GM19238 (cell line): ENCODE results near the gene B3GNT8.
"Not testable (repeated sequence)": the region's sequence is repeated elsewhere in the genome, so short reads cannot be mapped to it uniquely, and the experiment has no call there.

Experiments
- DNase-seq: peaks from one replicate; pipeline ENCODE4 v3.0.0; 2011; ENCODE audit warnings: low spot score; ENCODE audit not compliant: insufficient read length

Gene B3GNT8

DNA sequence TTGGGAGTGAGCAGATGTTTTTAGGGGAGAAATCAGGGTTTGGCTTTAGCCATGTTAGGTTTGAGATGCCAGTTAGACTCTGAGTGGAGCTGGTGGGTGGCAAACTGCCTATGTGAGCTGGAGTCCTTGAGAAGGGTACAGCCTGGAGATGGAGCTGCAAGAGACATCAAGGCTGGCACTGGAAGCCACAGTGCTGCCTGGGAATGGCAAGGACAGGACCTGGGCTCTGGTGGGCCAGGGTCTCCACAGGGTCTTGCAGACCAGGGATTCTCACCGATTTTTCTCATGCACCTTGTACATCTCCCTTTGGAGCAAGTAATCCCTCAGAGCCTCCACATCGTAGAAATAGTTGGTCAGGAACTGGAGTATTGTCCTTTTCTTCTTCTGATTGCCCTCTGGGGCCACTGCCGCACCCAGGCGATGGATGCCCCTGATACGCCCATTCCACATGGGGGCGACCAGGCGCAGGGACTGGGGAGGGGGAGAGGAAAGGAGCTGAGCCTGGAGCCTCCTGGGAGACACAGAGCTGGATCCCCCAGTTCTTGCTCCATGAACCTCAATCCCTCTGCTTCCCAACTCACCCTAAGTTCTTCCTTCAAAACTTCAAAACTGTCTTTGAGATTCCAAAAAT is 10.9 kb upstream of the B3GNT8 start:
- no peak for DNase-seq

DNA sequence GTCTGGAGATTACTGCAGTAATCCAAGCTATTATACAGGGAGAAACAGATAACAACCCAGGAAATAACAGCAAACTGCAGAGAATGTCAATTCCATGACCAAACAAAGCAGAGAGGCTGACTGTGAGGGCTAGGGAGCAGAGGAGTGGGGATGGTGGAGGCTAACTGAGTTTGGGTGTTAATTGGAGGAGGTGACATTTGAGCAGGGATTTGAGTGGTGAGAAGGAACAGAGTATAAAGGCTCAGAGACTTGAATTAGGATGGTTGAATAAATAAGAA is 9.4 kb upstream of the B3GNT8 start:
- no peak for DNase-seq

DNA sequence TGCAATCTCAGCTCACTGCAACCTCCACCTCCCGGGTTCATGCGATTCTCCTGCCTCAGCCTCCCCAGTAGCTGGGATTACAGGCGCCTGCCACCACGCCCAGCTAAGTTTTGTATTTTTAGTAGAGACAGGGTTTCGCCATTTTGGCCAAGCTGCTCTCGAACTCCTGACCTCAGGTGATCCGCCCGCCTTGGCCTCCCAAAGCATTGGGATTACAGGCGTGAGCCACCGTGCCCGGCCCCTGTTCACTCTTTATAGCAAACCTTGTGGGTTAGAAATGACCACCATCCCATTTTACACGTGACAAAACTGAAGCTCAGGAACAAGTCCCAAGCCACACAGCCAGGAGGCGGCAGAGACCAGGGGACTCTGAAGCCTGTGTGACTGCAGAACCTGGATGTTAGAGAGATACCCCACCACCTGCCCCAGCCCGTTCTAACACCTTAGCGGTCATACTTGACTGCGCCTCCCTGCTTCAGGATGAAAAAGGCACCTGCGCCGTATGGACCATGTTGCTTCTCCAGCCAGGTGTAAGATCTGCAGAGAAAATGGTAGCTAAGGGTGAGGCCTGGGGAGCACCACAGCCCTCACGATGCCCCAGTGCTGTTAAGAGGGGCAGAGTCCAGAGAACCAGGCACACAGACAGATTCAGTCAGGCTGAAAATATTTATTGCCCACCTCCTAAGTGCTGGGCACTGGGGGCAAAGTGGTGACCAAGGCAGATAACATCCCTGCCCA is 8.9 kb upstream of the B3GNT8 start:
- DNase-seq = no peak

DNA sequence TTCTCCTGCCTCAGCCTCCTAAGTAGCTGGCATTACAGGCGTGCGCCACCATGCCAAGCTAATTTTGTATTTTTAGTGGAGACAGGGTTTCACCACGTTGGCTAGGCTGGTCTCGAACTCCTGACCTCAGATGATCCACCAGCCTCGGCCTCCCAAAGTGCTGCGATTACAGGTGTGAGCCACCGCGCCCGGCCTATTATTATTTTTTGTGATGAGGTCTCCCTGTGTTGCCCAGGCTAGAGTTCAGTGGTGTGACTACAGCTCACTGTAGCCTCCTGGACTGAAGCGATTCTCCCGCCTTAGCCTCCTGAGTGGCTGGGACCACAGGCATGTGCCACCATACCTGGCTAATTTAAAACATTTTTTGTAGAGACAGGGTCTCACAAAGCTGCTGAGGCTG is 8.2 kb upstream of the B3GNT8 start:
- not testable (repeated sequence) for DNase-seq

DNA sequence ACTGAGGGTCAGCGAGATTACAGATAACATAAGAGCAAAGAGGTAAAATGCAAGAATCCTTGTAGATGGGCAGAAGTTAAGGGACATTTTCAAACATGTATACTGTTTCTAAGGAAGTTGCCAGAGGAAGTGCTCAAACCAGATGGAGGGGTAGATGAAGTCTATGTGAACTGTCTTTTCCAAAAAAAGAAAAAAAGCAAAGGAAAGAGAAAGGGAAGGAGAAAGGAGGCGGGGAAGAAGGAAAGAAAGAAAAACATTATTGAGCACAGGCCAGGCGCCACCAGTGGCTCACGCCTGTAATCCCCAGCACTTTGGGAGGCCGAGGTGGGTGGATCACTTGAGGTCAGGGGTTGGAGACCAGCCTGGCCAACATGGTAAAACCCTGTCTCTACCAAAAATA is 7.3 kb upstream of the B3GNT8 start:
- no peak for DNase-seq

DNA sequence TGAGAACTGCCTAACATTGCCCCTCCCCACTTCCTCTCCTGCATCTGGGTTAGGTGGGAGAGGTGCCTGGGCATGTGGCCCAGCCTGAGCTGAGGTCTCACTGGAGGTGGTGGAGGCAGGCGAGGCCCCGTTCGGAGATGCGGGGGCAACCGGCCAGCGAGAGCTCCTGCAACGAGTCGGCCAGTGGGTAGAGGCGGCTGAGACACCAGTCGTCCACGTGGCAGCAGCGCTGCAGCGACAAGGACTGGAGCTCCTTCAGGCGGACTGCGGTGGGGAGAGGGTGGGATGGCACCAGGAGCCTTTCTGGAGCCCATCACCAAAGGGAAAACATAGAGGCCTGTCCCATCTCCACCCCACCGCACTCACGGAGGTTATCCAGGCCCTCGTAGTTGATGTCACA is 6.0 kb upstream of the B3GNT8 start:
- DNase-seq = no peak

DNA sequence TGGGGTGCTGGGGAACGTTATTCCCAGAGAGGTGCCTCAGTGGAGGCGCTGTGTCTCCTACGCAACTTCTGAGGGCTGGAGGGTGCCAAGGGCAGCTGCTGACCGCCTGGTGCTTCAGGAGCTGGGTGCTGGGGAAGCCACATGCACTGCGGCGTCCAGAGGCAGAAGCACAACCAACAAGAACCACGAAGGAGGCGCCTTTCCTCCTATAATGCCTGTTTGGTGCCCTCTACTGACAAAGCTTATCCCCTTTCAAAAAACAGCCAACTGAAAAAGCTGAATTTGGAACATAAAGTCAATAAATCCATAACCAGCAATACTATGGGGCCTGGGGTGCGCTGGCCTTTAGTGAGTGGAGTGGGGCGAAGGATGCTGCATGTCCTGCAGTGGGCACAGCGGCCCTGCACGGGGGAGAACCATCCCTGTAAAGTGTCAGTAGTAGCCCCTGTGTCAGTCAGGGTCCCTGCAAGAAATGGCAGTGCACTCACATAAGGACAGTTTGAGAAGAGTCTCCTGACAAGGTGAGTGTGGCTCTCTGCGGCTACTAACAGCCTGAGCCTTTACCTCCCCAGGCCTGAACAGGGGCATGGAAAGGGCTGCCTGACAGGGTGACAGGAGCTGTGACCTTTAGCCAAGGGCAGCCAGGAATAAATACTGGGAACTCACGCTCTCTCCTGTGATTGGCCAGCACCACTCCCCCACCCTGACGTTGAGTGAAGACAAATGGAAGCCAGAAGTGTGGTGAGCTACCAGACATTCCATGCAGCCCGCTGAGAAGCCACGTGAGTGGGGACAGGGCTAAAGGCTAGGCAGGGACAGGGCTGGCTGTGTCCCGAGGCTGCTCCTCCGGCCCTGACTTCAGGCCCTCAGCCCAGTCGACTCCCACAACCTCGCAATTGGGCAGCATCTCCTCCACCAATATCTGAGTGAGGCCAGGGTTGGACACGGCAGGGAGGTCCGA is 4.5 kb upstream of the B3GNT8 start:
- no peak for DNase-seq

DNA sequence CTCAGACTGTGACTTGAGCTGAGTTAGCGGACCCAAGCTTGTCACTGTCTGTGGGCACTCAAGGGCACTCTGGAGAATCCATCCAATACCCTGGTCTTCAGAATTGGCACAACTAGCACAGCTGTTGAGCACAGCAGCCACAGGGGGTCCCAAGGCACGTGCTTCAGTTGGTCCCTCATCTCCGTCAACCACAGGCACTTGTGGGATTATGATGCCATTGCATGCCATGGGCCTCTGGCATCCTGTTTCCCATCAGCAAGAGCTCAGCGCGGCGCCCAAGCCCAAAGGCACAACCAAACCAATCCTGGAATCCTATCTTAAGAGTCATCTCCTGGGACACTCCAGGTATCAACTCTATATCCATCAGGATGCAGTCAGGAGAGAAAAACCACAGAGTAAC is 3.7 kb upstream of the B3GNT8 start:
- DNase-seq = no peak

DNA sequence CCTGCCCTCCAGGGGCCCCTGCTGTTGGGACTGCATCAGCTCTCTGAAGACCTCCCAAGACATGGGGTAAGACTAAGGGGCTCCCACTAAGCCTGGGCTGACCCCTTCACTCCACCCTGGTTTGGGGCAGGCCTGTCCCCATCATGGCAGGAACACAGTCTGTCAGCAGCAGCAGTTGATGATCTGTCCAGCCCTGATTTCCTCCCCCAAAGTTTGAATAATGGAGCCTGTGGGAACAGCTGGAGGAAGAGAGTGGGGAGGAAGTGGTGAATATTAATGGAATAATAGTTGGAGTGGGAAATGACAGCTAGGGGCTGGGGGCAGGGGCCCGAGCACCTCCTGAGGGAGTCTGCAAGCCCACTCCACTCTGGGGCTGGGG is 1.3 kb upstream of the B3GNT8 start:
- DNase-seq = no peak

DNA sequence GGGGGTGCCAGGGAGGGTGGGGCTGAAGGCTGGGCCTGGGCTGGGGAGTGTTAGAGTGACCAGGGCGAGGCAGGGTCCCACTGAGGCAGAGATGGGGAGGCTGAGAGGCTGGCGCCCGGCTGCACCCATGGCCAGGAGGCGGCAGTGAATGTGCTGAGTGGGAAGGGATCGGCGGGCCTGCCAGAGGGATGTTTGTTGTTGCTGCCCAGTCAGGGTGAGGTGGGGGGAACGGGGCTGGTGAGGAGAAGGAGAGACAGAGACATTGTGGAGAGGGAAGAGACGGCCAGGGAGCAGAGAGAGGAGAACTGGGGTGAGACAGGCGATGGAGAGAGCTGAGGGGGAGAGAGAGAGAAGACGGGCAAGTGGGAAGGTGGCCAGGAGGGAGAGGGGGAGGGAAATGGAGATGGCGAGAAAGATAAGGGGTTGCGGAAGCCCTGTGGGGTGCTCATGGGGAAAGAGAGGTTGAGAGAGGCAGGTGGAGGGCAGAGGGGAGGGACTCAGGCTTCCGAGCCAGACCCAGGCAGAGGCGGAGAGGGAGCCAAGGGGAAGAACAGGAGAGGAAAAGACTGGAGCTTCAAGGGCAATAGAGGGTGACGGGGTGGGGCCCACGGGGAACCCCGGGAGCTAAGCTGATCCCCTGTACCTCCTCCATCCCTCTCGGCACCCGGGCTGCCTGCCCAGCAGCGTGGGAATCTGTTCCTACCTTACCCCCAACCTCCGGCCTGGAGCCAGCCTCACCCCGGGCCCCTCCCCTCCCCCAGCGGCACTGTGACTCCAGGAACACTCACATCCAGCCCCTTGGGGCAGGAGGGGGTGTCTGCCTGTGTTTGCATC is 690 bp upstream of the B3GNT8 start:
- no peak for DNase-seq

DNA sequence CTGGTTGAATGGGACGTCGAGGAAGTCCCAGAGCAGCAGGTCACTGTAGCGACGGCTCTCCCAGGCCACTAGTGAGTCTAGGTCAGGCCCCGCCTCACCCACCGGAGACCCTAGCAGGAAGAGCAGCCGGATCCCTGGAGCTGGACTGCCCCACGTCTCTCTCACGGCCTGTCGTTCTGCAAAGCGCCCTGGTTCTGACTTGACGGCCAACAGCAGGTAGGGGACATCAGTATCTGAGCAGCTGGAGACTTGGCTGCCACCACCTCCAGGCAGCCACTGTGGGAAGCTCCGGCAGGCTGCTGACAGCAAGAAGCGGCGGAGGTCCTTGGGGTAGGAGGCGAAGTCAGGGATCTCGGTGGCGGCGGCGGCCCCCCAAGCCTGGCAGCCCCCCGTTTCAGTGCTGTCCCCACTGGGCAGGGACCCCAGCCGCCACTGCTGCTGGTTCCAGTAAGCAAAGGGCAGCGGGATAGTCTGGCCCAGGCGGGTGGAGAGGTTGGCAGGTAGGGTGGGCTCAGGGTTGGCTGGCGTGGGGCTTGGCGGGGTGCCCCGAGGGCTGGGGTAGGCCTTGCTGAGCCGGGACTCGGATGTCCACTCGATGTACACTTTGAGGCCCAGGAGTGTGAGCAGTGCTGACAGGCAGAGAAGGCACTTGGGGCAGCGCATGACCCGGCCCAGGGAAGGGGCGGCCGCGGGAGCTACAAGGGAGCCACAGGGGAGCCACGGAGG is 895 bp downstream of the B3GNT8 start:
- DNase-seq = no peak

DNA sequence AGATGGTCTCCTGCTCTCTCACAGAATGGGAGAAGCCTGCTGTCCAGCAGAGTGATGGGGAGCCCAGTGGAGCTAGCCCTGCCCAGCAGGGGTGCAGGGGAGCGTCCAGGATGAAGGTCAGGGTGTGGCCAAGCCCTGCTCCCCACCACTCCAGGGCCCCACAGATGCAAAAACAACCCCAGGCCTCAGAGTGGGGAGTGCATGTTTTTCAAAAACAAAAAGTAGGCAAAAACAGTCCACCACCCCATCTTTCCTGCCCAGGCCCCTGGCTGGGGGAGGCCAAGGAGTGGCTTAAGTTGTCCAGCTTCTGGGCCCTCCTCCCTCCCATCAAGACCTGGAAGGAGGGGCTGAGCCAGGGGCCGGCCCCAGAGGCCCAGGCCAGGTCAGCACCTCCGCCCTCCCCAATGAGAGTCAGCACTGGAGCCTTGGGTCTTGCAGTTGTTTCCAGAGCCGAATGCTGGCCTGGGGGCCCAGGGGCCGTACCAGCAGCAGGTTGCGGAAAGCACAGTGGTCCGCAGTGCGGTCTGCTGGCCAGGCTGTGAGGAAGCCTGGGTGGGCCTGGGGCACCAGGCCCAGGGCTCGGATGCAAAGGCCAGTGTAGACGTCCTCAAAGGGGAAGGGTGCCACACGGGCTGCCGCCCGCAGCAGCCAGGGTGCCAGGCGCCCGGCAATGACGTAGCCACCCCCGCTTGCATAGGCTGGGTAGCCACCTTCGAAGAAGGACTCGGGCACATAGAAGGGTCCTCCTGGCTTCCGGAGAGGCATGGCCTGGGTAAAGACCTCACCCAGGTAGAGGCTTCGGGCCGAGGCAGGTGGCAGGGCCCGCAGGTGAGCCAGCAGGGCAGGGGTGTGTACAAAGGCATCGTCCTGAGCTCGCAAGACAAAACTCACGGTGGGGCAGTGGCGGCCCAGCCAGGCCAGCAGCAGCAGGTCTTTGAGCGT is 1.7 kb downstream of the B3GNT8 start:
- no peak for DNase-seq

DNA sequence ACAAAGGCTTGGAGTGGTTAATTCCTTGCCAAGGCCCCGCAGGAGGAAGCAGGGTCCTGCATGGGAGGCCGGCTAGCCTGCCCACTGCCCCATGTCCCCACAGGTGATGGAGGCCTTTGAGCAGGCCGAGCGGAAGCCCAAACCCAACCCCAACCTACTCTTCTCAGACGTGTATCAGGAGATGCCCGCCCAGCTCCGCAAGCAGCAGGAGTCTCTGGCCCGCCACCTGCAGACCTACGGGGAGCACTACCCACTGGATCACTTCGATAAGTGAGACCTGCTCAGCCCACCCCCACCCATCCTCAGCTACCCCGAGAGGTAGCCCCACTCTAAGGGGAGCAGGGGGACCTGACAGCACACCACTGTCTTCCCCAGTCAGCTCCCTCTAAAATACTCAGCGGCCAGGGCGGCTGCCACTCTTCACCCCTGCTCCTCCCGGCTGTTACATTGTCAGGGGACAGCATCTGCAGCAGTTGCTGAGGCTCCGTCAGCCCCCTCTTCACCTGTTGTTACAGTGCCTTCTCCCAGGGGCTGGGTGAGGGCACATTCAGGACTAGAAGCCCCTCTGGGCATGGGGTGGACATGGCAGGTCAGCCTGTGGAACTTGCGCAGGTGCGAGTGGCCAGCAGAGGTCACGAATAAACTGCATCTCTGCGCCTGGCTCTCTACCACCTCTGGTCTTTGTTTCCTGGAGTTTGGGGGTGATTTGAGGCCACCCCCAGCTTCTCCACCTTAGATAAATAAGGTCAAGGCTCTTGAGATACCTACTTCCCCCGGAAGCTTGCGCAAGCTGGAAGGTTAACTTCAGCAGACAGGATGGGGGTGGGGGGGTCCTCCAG is 2.6 kb downstream of the B3GNT8 start:
- DNase-seq = no peak

DNA sequence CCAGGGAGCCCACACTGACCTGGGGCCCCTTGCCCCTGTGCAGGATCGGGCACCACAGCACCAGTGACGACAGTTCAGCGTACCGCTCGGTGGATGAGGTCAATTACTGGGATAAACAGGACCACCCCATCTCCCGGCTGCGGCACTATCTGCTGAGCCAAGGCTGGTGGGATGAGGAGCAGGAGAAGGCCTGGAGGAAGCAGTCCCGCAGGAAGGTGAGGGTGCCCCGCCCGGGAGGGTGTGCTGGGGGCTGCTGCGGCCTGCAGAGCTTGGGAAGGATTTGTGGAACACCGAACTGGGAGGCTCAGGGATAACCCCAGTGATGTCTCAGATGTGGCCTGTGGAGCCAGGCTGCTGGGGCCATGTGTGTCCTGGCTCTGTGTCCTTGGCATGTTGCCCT is 4.2 kb downstream of the B3GNT8 start:
- no peak for DNase-seq

DNA sequence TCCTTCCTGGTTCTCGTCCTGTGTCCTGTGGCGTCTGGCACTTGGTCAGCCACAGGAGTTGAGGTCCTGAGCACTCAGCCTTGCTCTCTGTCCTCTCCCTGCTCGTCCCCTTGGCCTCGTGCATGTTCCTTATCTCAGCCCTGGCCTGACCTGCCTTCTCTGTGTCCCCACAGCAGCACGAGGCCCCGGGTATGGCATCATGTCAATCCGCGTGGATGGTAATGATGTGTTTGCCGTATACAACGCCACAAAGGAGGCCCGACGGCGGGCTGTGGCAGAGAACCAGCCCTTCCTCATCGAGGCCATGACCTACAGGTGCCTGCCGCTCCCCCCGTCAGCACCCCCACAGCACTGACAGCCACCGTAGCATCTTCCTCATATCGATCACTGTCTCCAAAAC is 4.7 kb downstream of the B3GNT8 start:
- no peak for DNase-seq

DNA sequence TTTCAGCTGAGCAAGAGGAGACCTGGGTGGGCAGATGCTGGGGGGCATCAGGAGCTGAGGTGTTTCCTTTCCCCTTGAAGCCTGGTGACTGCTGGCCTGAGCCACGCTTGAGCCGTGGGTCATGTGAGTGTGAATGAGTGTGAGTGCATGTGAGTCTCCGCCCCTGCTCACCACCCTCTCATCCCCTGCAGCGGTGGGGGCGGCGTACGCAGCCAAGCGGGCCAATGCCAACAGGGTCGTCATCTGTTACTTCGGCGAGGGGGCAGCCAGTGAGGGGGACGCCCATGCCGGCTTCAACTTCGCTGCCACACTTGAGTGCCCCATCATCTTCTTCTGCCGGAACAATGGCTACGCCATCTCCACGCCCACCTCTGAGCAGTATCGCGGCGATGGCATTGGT is 5.2 kb downstream of the B3GNT8 start:
- no peak for DNase-seq

DNA sequence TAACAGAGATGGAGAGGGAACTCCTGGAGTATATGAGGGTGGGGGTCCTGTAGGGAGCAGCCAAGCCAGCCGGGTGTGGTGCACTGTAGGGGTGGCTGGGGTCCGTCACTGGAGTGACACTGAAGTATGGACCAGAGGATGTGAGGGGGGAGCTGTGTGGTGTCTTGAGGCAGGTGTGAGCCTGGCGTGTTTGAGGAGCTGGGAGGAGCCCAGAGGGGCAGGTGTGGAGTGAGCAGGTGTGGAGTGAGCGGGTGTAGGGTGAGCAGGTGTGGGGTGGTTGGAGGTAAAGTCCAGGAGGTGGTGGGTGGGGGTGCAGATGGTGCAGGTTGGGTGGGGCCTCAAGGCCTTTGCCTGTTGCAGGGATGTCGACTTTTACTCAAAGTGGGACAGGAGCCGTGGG is 5.9 kb downstream of the B3GNT8 start:
- no peak for DNase-seq

DNA sequence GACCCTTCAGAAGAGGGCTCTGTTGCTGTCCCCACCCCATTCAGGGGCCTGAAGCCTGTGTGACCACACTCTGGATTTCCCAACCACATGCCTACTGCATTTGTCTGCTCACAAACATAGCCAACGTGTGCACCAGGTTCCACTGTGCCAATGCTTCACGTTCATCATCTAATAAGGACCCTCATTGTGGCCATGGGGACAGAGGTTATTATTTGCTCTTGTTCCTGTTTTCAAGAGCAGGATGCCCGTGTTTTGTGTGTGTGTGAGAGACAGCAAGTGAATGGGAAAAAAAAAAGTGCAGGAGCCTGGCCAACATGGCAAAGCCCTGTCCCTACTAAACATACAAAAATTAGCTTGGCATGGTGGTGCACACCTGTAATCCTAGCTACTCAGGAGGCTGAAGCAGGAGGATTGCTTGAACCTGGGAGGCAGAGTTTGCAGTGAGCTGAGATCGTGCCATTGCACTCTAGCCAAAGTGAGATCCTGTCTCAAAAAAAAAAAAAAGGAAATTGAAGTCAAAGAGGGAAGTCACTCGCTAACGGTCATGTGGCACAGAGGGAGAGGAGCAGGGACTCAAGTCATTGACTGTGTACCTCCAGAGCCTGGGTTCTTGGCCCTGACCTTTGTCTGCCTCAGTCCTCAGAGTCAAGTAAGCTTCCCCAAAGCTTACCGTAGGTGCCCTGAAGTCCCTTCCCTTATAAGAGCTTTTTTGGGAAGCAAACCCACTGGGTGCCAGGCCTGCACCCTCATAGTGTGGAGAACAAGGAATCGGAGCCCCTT is 6.9 kb downstream of the B3GNT8 start:
- DNase-seq = no peak
